Neural progenitor cell (in vitro differentiated cells): ENCODE measurements around the gene CEP95.

Source experiments
- EZH2 ChIP-seq: fragments of 200-600 bp; sonication (generic); IDR thresholded peaks from 2 replicates; pipeline ENCODE4 v1.6.1; 2017; ENCODE audit warnings: antibody characterized with exemption, mild to moderate bottlenecking, moderate library complexity
- TF ChIP-seq, protein P1 (sequence below): fragments of 200-600 bp; sonication (generic); IDR thresholded peaks from 2 replicates; pipeline ENCODE4 v1.5.1; 2017; ENCODE audit warnings: antibody characterized with exemption, mild to moderate bottlenecking

DNA sequence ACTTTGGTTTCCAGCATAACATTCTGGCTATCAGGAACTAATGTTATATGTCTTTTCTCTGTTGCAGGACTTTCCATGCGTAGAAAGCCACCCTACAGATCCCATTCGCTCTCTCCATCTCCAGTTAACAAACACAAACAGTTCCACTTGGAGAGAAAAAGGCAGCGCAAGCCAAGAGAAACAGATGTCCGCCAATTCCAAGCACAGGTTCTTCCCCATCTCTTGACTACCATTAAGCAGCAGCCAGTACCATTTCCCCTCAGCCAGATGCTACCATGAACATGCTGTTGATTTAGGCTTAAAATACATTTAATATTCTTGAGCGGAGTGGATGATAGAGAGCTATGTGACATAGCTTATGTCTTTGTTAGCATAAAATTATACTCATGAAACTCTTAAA is 22.4 kb downstream of the CEP95 start:
- TF ChIP-seq, protein P1, sequence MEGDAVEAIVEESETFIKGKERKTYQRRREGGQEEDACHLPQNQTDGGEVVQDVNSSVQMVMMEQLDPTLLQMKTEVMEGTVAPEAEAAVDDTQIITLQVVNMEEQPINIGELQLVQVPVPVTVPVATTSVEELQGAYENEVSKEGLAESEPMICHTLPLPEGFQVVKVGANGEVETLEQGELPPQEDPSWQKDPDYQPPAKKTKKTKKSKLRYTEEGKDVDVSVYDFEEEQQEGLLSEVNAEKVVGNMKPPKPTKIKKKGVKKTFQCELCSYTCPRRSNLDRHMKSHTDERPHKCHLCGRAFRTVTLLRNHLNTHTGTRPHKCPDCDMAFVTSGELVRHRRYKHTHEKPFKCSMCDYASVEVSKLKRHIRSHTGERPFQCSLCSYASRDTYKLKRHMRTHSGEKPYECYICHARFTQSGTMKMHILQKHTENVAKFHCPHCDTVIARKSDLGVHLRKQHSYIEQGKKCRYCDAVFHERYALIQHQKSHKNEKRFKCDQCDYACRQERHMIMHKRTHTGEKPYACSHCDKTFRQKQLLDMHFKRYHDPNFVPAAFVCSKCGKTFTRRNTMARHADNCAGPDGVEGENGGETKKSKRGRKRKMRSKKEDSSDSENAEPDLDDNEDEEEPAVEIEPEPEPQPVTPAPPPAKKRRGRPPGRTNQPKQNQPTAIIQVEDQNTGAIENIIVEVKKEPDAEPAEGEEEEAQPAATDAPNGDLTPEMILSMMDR, result no peak
- no peak for TF ChIP-seq EZH2
